NOMO-1 treated with DMSO at 0.1 percent for 48 hours (cell line): Measurements from ENCODE around the gene CREBZF.
"Not testable (repeated sequence)": the region's sequence is repeated elsewhere in the genome, so short reads cannot be mapped to it uniquely, and the experiment has no call there.

ENCODE experiments used
- DNase-seq: peaks from one replicate; lab custom pipeline; 2025; ENCODE audit not compliant: unreplicated experiment; lab: John Stamatoyannopoulos, UW

Gene CREBZF

DNA sequence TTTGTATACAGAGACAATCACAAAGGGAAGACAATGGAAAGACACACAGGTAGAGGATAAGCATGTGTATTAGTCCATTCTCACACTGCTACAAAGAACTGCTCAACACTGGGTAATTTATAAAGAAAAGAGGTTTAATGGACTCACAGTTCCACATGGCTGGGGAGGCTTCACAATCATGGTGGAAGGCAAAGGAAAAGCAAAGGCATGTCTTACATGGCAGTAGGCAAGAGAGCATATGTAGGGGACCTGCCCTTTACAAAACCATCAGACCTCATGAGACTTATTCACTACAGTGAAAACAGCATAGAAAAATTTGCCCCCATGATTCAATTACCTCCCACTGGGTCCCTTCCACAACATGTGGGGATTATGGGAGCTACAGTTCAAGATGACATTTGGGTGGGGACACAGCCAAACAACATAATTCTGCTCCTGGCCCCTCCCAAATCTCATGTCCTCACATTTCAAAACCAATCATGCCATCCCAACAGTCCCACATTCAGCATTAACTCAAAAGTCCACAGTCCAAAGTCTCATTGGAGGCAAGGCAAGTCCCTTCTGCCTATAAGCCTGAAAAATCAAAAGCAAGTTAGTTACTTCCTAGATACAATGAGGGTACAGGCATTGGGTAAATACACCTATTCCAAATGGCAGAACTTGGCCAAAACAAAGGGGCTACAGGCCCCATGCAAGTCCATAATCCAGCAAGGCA is 6.2 kb upstream of the CREBZF start:
- not testable (repeated sequence) for DNase-seq

DNA sequence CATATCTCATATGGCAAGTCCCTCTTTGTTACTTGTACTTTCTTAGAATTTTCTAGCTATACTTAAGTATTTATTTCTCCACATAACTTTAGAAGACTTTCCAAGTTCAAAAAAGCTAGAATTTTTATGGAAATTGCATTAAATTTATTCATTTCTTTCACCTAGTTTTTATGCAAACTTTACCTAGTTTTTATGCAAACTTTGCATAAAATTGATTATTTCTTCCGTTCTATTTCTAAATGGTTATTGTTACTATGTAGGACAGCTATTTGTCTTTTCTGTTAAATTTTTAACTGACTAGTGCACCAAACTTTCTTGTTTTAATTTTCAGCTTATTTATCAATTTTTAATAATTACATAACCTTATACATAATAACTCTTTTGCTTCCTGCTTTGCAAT is 3.2 kb upstream of the CREBZF start:
- DNase-seq: no peak

DNA sequence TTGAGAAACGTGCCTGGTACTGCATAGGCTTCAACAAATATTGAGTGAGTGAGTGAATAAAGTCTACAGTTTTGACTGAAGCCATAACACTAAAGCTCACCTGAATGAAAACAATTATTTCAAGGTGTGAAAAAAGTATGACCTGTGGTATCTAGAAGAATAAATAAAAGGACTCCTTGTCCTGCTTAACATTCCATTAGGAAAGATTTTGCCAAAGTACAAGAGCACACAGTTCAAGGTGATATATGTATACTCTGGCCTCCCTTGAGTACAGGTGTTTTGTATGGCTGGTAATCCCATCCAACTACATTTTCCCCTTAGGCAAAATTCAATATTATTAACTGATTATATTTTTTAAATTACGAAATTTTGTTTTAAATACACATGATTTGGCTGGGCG is 1.8 kb upstream of the CREBZF start:
- no peak for DNase-seq

DNA sequence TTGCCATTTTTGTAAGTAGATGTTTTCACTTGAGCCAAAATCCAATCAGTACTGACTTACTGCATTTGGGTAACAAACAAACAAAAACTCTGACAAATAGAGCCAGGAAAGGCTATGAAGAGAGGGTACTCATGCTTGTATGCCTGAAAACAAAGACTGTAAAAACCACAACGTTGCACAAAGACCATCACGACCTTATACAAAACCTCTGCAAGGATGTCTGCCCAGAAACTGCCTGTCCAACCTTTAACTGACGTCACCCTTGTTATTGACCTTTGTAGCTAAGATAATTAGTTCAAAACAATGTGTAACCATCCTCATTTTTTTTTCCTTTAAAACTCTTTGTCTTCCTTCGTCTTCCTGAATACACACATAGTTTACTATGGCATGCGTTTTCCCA is 804 bp upstream of the CREBZF start:
- DNase-seq: no peak

DNA sequence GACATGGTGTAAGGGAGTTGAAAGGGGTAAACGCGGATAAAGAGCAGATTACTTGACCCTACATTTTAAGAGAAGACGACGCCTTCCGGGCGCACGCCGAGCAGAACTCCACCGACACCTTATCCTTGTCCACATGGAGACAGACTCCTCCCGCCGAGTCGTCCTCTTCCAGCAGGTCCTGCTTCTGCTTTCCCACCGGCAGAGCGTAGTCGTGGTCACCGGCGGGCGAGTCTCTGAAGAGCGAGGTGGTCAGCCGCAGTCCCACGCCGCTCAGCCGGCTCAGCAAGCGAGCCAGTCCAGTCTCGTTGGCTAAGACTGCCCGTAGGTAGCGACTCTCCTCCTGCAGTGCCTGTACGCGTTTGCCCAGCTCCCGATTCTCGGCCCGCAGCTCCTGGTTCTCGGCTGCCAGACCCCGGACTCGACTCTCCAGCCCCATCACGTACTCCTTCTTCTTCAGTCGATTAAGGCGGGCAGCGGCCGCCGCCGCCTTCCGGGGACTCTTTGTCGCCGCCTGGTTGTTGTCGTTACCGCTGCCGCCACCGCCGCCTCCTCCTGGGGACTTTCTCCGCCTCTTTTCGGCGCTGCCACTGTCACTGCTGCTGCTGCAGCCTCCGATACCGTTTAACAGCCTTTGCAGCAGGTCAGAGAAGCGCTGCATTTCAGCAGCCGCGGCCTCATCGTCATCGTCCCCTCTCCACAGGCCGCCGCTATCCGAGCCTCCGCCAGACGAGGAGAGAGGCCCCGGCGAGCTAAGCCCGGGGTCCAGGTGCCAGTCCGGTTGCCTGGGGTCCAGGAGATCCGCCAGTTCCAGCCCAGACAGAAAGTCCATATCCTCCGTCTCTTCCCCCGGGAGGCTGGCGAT is 945 bp downstream of the CREBZF start:
- peak; percentile 76 for DNase-seq

DNA sequence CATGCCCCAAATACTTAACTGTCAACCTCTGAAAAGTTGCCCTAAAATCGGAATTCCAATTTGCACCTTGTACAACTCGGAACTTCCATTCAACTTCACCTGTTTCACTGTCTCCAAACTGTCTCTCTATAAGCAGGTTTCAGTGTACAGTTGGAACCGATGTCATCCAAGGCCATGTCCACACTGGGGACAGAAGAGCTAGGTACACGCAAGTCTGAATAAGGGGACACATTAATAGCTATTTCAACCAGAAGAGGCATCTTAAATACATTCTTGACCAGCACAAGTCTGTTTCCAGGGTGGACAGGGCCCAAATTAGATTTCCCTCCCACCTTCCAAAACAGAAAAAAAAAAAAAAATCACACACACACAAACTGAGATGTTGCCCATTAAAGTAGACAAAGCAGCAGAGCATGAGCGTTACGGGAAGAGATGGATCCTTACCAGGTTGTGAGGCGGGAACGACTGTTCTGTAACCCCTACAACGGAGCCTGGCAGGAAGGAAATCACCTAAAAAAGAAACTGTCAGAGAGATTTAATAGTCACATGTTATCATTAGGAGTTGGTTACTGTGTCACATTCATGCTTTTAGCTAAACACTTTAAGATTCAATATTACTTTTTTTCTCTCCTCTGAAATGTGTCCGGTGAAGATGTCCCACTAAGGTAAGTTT is 1.7 kb downstream of the CREBZF start:
- no peak for DNase-seq

DNA sequence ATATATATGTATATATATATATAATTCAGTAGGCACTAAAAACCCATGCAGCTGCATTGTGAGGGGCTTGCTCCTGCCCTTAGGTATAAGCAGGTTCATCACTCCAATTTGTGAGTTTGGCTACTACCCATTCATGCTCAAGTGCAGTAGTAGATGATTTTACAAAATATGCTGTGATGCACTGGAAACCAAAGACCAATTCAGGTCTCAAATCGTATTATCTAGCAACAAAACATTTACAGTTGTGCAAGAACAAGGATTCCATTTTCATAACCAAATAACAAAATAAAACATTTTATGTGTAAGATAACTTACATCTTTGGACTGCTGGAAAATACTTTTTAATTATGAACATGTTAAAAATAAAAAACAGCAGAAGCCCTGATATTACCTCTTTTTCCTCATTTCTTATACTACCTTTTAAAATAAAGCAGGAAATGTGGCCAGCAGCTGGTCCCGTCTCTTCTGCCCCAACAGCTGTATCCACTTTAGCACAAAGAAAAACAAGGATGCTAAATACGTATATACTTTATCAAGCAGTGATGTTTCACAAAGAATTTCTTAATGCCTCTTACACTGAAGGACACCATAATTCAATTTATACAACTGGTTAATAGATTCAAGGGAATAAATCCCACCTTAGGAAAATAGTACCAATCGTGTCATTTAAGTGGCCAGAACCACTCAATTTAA is 2.8 kb downstream of the CREBZF start:
- DNase-seq: no peak

DNA sequence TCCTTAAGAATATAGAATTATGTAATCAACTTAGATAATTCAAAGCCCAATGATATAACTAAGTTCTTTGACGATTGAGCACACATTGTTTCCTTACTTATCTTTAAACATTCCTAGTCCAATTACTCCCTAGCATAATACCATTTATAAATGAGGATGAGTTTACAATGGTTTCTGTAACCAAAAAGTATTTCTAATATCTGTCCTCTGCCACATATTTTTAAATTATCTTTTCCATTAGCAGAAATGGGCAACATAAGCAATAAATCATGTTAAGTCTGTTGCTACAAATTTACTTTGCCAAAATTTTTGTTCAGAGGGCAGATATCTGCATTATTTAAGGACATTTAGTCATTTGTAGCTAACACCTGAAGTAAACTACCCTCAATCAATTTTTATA is 6.7 kb downstream of the CREBZF start:
- DNase-seq: no peak

DNA sequence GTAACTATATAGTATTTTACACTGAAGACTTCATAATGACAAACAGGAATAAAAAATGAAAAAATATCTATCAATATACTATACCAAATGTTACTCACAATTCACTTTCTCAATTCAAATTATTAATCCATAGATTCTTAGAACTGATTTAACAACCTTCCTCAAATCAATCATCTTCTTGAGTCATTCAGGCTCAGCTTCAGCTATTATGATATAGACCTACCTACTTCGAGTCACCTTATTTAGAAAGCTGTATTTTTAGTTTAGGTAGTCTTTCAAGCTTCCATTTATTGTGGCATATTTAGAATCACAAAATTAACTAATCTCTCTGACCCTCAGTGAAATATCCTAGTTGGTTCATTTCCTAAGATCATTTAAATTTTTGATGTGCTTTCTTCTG is 8.2 kb downstream of the CREBZF start:
- no peak for DNase-seq

DNA sequence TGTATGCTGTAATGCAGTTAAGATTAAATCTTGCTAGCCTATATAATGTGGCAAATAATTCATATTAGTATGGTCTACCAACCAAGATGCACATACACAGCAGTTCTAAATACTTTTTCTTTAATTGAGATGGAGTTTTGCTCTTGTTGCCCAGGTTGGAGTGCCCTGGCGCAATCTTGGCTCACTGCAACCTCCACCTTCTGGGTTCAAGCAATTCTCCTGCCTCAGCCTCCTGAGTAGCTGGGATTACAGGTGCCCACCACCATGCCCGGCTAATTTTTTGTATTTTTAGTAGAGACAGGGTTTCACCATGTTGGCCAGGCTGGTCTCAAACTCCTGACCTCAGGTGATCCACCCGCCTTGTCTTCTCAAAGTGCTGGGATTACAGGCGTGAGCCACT is 10.6 kb downstream of the CREBZF start:
- DNase-seq: not testable (repeated sequence)

DNA sequence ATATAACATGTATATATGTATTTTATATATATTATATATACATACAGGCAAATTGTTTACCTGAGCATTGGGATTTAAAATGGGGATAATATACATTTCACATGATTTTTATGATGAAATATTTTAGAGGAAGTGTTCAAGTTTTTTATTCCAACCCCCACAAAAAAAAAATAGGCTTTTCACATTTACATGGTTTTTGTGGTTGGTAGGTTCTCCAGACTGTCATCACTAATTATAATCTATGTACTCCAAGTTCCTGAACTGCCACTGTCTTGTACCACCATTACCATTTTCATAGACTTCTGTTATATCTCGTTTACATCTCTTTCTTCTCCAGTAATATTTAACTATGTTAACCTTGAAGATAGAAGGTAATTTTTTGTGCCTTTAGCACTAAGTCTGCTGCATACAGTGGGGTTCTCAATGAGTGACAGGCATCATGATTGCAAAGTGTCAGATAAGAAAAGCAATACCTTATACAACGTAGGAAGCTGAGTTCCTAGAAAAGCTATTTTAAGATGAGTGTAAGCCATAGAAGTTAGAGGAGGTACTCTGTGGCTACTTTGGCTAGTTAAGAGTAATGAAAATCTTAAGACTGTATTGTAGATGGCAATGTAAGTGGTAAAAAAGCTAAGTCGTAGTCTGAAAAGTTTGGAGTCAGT is 12.0 kb downstream of the CREBZF start:
- DNase-seq: peak; percentile 83

DNA sequence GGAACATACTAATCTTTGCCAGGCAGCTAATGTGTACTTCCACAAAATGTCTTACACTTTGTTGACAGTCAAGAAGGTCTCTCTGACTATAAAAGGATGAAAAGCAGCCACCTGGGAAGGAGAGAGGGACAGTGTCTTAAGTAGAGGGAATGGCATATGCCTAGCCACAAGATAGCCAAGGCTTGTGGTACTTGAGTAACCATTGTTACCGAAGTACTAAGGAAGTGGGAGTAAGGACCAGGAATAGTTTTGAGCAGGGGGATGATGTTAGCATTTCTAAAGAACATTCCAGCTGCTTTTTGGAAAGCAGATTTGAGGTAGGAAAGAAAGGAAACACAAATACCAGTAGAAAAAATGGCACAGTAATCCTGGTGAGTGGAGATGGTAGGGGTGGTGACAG is 13.8 kb downstream of the CREBZF start:
- no peak for DNase-seq

DNA sequence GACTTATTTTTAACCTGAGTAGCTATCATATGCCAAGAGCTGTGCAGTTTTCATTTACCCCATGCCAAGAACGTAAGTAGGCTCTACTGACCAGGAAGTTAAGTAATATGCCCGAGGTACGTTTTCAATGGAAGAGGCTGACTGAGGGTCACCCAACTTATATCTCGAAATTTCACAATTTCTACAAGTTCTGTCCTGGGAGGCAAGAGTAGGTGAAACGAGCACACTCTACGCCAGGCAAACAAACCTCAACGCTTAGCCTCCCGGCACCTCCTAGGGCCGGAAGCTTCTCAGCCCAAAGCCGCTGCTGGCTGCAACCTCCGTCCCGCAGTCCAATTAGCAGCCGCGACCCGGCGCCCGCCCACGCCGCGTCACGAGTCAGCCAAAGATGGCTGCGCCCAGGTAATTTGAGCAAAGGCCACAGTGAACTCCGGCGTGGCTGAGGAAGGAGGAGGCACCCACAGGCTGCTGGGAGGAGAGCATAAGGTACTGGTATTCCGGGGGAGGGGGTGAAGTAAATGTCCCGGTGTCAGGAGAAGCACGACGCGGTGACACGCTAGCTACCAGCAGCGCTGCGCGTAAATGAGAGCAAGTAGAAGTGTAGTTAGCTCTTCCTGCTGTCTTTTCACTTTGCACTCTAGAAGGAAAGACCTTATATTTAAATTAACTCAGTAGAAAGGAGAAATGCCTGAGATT is 17.2 kb downstream of the CREBZF start, which contains the start of gene TMEM126A:
Gene TMEM126A, plus strand, starts transcription at position 364 of the 696 bp plus-strand sequence. CDS start 2,289 bp downstream, outside the sequence.
- DNase-seq: peak; percentile 83

DNA sequence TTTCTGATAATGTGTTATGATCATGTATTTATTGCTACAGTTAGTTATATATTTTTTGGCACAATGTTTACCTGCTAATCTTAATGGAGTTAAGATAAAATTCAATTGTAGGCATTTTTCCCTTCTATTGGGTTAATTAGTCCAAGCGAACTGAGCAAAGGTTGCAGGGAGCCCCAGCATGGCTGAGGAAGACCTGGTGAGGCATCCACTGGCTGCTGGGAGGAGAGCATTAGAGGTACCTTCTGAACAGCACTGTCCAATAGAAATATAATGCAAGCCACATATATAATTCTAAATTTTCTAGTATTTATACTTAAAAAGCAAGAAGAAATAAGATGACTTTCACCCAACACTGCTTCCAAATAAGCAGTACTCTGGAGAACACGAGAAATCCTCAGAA is 17.9 kb downstream of the CREBZF start:
- DNase-seq: peak; percentile 9

DNA sequence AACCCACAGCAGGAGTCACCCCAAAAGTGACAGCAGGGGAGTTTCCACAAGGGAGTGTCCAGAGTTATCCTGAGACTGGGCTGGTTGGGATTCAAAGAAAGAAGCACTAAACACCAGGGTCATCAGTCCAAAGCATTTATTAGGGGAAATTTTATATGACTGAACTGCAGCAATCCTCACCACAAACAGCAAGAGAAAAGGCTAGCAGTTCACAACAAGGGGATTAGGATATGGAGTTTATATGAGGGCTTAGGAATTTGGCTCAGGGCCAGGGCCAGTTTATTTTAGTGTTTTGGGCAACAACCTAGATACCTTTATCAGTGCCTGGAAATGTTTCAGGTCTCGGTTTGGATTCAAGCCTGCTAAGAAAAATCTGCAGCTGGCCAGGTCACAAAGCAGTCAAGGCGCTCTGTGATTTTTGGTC is 21.7 kb downstream of the CREBZF start:
- no peak for DNase-seq

DNA sequence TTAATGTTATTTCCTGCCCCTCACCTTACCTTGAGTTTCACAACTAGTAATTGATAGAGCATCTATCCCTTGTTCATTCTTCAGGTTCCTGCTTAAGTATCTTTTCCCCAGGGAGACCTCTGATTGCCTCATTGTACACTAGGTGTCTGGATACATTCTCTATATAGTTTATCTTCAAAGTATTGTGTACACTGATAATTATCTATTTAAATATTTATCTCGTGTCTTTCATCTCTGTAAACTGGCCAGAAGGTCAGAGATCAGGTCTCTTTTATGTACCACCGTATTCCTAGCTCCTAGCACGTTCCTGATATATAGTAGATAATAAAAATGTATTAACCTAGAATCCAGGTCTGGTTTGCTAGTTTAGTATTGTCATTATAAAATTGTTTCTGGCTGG is 30.2 kb downstream of the CREBZF start:
- DNase-seq: no peak

DNA sequence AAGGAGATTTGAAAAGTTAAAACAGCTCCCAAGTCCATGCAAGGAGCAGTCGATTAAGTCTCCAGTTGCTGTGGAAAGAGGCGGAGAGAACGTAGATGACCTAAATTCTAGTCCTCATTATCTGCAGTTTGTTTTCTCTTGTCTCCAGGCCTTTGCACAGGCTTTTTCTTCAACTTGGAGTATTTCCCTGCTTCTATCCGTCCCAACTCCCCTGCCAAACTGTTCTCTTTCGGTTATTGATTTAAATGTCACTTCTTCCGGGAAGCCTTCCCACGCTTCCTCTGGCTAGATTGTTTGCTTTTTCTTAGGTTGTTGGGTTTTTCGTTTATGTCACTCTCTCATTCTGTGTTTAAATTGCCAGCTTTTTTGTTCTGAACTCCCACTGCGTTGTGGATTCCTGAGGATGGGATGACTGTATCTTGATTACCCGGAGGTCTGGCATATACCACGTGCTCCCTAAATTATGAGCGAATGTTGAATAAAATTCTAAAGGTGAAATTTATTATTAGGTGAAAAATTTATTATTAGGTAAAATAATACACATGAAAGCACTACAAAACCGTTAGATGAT is 36.1 kb downstream of the CREBZF start:
- no peak for DNase-seq

DNA sequence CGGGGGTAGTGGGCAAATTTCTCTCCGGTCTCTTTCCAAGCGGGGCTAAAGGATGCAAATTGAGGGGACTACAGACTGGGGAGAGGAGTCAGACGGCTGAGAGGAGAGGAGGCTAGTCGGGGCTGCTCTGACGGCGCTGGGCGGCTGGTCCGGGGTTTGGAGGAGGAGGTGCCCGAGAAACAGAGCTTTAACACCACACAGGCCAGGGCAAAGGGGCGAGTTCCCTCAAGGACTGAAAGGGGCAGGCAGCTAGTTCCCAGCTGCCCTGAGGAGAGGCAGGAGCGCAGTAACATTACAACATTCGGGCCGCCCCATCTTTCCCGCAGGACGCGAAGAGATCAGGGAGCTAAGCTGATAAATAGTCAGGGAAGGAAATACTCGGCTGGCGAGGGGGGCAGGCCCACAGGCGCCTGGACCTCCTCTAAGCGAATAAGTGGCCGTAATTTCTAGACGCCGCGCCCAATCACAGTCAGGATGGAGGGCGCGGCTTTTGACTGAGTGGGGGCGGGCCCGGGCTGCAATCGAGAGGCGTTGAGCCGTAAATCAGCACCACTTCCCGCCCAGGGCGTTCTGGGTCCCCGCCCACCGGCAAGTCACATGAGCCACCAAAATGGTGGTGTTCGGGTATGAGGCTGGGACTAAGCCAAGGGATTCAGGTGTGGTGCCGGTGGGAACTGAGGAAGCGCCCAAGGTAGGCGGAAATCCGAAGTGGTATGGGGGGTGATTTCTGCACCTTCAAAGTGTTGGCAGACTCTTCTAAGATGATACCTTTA is 36.7 kb downstream of the CREBZF start, which contains the start of gene TMEM126B:
Gene TMEM126B, plus strand, starts transcription at position 596 of the 773 bp plus-strand sequence. Its CDS starts 15 bp downstream, at position 611.
- DNase-seq: peak; percentile 98
